Stimulated activated CD4-positive, alpha-beta T cell treated with anti-CD3 and anti-CD28 coated beads, Interleukin-4, amount 100 ng/mL, for 24 hours (primary cell): ENCODE measurements around the gene DSCAML1.

Experiments
- DNase-seq: peaks from one replicate; pipeline ENCODE4 v3.0.0-alpha.2; 2020

DSCAML1 gene

DNA sequence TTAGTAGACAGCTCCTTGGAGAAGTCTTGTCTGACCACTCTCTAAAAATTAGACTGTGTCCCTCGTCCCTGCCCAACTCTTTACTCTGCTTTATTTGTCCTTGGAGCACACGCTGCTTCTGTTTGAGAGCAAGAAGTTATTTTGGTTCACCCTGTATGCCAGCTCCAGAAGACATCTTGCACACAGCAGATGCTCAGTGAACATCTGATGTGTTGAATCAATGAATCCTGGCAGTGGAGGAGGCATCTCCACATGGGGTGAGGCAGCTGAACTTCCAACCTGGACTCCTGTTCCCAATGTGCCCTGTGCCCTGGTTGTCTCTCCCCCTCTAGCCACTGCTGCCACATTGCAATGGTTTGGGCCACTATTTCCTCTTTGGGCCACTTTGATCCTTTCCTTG is 255.8 kb downstream of the DSCAML1 start:
- DNase-seq: no peak

DNA sequence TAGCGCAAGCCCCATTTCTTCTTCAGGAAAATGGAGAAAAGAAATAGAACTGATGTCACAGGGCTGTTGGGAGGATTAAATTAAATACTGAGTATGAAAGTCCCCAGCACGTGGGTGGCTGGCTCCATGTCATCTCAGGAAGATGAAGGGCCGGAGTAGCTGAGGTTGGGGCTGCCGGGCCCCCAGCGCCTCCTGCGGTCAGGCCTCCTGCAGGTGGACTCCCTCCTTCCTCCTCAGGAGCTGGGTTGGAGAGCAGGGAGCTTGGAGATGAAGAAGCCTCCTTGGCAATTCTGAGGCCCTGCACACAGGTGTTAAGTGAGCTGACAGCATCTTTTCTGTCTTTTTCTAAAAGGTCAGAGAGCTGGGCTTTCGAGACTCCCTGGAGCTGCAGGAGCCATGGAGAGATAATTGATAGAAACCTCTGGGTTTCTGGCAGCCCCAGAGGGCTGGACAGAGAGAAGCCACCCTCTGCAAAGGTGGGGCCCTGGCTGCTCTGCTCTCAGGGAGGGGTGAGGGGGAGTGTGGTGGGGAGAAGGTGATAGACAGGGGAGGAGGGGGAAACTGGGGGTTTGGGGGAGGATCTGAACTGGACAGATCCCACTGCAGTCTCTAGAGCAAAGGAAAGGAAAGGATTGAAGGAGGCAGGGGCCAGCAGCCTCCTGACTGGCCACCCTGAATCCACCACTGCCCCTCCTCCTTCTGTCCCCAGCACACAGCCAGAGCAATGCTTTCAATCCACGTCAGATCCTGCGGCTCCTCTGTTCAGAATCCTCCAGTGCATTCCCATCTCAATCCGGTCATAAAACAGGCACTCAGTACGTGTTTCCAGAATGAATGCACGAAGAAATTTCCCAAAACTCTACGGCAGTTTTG is 258.5 kb downstream of the DSCAML1 start:
- no peak for DNase-seq

DNA sequence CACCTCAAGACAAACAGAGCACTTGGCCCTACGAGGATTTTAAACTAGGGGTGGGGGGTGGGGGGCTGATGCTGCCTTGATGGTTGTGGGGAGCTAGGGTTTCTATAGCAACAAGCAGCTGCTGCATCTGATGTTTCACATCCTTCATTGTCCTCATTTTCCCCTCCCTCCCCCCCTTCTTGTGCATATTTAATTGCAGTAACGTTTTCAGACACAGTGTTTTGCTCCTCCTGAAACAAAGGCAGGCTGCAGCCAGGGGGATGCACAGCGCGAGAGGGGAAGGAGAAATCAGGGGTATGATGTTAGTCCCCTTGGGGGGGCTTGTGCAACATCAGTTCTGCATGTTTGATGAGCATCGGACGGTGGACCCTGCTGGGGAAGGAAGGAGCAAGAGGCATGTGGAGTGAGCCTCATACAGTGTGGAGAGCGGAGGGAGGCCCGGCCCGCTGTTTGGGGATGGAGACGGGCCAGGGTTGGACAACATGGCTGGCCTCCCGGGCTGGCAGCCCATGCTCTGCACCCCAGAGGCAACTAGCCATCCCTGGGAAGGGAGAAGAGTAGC is 261.1 kb downstream of the DSCAML1 start:
- no peak for DNase-seq

DNA sequence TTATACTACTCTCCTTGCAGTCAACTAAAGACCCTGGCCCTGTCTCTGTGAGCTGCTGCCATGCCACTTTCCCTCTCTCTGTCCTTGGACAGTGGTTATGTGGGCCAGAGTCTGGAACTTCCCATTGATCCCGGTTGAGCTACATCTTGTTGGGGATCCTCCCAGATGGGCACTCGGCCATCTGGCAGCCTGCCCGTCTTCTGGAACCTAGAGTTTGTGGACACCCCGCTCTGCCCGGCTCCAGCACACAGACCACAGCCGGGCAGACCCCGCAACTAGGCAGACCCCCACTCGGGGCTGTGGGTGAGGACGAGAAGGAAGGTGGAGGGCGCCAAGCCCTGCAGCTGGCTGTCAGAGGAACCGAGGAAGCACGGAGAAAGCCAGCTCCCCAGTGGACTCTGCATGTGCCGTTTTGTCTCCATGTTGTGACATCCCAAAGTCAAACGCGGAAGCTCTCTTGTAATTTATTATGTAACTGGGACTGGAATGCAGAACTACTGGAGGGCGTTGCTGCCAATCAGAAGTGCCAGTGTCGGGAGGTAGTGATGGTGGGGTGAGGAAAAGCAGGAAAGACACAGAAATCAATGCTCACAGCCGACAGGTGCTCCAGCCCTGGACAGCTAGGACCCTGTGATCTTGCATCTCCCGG is 261.7 kb downstream of the DSCAML1 start:
- DNase-seq: no peak

DNA sequence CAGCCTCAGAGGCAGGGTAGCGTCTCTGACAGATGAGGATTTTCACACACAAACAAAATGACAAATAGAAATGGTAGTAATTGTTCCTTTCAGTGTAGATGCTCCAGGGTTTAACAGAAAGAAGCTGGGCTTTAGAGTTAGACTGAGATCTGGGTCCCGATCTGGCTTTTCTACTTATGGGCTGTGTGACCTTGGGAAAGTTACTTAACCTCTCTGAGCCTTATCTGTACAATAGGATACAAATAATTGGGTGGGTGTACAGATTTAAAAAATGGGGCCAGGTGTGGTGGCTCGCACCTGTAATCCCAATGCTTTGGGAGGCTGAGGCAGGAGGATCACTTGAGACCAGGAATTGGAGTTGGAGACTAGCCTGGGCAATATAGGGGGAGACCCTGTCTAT is 264.4 kb downstream of the DSCAML1 start:
- no peak for DNase-seq

DNA sequence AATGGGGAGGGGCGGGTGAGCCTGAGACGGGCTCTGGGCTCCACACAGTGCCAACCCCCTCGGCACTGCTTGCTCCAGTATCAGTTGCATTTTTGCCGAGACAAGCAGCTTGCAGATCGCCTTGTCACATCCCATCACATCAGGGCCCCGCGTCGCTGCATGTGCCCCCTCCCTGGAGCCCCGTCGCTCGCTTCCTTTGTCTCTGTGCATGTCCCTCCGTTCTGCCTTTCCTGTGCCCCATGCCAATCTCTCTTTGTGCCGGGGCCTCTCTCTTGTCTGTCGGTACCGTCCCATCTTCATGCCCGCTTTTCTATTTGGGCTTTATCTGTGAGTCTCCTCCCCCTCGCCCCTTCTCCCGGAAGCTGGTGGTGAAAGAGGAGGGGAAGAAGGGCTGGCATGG is 267.2 kb downstream of the DSCAML1 start:
- no peak for DNase-seq

DNA sequence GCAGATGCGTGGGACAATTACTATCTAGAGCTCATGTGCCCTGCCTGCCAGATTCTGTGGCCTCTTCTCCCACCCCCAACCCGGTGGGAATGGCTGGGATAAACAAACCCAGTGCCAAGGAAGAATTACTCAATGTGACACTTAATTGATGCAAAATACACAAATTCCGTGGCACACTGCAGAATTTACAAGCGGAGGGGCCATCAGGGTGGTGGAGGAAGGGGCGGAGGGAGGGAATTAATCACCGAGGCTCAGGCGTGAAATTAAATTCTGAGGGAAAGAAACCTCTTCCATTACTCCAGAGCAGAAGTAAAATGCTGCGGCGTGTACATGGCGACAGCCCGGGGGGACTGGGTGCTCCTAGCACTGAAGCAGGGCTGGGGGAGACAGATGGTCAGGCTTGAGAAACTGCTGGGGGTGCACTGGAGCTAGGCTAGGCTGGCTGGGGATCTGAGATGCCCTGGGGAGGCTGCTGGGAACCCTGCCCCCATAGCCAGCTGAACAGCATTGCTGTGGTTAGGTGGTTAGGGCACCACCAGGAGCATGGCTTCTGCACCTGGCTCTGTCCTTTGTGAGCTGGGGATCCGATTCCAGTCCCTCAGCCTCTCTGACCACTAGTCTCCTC is 268.8 kb downstream of the DSCAML1 start:
- no peak for DNase-seq

DNA sequence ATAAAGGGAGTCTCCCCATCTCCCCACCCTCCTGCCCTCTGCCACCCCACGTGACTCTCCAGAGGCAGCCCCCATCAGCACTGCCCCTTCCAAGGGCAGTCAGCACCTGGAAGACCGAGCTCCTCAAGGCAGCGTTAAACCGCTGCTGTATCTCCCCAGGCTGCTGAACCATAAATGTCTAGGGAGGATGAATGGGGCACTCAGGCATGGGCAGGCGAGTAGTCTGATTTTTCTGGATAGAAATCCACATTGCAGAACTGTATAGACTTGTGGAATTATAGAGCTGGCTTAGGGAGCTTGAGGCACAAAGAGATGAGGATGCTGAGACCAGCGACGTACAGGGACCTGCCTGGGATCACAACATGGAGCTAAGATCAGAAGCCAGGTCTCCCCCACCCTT is 269.7 kb downstream of the DSCAML1 start:
- no peak for DNase-seq

DNA sequence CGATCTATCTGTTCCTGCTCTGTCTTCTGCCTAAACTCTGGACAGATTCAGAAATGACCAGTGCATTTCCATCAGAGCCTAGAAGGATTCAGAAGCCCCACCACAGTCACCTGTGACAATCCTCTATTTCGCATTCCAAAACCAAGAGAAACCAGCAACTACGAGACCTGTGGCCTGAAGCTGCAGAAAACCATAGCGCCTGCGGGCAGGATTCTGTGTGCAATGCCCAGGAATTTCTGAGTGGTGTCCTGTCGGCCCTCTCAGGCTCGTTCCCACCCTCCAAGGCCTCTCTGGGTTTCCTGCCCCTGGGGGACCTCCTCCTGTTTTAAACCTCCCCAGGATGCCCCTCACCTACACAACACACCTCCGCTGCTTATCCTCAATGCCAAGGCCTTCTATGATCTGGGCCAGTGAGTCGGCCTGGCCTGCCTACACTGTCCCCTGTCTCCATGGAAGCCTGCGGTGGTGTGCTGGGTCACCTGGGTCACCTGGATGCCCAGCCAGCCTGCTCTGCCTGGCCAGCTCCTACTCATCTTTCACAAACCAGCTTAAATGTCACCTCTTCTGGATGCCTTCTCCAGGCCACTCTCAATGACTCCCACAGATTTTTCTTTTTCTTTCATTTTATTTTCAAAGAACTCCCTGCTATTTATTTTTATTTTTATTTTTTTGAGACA is 271.0 kb downstream of the DSCAML1 start:
- DNase-seq: no peak

DNA sequence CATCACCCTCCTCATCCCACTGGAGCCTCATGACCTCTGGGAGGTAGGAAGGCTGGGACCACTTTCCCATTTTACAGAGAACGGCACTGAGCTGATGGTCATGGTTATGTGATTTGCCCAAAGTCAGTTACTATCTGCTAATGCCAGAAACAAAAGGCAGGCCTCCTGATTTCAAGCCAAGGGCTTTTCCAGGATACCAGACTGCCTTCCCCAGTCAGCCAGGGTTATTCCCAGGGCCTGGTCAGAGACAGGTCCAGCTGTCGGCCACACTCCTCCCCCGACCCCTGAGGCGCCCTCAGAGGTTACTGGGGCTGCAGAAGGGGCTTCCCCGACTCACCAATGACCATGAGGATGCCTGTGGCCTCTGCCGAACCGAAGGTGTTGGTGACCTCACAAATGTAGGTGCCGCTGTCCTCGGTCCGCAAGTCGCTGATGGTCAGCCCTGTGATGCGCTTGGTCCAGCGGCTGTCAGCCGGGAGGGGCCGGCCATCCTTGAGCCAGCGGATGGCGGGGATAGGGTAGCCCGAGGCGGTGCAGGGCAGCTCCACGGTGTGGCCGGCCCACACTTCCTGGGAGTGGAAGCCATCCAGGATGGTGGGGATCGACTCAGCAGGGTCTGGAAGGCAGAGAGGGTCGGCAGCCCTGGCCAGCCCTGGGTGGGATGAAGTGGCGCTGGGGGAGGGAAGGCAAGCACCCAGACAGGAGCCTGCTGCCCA is 272.4 kb downstream of the DSCAML1 start:
- no peak for DNase-seq

DNA sequence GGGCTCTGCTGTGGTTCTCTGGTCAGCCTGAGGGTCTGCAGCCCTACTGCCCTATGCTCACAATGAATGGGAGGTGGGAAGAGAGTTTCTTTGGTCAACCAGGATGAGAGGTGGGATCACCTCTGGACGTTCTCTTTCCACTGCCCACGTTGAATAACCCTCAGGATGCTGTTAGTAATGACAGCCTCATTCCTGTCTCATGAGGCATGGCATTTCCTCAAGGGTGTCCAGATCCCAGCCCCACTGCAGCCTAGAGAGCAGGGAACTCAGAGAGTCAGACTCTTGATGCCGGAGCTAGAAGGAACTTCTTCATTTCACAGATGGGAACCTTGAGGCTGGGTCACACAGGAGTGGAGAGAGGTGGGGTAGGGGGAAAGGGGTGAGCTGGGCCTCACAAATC is 273.3 kb downstream of the DSCAML1 start:
- no peak for DNase-seq

DNA sequence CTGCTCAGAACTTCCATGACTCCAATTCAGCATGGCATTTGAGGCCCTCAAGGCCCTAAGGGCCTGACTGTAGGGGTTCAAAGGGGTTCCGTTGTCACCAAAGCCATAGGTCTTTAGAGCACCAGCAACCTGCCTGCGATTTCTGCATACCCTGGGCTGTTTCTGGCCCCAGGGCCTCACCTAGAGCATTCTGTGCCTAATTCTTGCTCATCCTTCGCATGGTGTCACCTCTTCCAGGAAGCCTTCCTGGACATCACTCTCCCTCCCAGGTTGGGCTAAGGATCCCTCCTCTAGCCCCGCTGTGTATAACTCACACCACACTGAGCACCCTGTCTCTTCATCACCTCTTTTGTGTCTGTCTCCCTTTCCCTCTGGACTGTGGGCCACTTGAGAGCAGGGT is 275.0 kb downstream of the DSCAML1 start:
- no peak for DNase-seq

DNA sequence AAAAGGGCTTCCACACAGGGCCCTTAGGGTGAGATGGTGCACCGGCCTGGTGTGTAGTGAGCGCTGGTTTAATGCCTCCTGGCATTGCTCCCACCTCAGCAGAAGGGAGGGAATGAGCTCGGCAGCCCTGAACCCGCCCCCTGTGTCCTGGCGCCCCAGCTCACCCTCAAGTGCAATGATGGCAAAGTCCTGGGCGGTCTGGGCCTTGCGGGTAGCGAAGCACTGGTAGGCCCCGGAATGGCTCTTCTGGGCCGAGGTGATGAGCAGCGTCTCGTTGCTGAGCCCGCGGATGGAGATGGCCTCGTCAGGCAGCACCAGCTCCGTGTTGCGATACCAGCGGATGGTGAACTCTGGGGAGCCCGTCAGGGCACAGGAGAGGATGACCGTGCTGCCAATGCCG is 276.1 kb downstream of the DSCAML1 start:
- no peak for DNase-seq

DNA sequence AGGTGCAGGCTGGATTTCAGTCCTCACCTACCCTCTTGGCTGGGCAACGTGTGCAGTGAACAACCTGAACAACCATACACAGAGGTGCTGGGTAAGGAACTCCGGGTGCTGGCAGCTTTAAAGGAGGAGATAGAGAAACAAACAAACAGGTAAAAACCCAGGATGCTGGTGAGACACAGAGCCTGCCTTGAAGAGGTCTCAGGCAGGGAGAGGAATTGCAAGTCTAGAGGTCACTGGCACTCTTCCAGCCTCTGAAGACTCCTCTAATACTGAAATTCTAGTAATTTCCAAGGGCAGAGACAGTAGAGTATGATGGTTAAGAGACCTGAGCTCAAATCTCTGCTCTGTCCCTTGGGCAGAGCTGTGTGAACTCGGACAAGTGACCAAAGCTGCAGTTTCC is 276.8 kb downstream of the DSCAML1 start:
- no peak for DNase-seq

DNA sequence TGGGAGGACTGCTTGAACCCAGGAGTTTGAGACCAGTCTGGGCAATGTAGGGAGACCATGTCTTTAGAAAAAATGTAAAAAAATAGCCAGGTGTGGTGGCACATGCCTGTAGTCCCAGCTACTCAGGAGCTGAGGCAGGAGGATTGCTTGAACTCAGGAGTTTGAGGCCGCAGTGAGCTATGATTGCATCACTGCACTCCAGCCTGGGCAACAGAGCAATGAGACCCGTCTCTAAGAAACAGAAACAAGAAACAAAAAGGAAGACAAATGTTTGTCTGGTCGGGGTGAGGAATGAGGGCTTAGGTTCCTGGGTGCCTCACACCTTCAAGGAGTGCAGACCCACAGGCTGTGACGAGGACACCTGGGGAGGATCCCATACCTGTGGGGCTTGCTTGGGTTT is 277.4 kb downstream of the DSCAML1 start:
- DNase-seq: no peak

DNA sequence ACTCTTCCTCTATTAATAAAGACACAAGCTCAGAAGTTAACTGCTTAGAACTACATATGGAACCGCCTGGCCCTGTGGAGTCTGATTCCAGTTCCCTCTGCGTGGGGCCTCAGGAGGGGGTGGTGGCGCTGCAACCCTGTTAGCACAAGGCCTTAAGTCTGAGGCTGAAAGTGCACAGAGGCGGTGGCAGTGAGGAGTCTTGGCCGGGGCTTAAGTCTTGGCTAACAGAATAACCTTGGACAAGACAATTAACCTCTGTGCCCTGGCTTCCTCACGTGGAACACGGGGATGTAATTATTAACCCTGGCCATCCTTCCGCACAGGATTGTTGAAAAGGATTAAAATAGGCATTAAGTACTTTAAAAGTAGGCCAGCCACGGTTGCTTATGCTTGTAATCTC is 277.8 kb downstream of the DSCAML1 start:
- DNase-seq: no peak

DNA sequence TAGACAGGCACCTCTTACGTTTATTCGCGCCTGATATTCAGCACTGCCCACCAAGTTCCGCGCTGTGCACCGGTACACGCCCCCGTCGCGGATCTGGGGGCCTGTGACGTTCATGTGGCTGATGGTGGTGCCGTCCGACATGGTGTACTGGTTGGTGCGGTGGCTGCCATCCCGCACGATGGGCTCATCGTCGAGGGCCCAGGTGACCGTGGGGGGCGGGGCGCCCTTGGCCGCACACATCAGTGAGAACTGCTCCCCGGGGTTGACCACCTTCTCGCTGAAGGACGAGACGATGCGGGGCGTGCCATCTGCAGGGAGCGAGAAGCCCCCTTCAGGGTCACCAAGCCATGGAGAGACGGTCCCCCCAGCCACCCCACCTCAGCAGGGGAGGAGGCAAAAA is 278.6 kb downstream of the DSCAML1 start:
- no peak for DNase-seq

DNA sequence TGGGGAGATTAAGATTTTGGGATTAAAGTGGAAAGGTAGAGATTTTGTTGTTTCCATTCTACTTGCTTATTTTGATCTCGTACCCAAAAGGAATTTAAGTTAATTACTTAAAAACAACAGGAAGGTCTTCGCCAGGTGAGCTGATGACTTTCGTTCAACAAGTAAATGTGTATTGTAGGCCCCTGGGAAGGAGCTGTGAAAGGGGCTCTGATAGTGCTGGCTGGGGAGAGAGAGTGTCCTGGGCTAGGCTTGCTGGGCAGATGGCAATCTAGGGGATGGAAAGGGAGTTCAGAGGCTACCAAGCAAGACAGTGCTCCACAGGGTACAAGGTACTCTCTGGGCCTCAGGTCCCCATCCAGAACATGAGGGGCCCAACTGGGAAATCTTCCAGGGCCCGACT is 279.9 kb downstream of the DSCAML1 start:
- DNase-seq: no peak

DNA sequence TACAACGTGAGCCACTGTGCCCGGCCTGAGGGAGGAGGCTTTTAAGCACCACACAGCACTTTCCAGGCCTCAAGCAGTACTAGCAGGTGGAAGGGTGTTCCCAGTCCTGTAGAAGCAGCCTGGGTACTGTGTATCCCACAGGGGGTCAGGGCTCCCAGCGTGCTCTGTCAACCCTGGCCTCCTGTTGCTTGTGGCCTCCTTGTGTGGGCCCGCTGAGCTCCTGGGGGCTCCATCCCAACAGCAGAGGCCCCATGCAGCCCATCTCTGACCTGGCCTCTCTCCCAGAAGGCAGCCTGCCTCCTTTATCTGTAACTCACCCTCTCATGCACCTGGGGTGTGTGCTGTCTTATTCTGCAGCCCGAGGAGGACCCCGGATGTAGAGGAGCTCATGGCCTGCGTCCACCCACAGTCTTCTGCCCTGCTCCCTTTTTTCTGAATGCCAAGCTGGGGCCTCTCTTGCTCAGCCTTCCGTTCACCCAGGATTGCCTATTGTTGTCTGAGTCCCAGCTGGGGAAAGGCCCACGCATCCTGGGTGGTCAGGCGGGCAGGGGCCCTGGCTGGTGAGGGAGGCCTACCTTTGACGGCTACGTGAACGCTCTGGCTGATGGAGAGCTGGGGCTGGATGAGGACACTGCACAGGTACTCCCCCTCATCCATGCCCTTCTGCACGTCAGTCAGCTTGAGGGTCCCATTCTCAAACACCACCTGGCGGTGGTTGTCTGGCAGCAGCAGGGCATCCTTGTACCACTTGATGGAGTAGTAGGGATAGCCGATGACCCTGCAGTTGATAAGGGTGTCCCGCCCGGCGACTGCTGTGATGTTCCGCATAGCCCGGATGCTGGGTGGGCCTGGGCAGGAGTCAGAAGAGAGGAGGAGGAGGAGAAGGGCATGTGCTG is 280.9 kb downstream of the DSCAML1 start:
- DNase-seq: no peak

DNA sequence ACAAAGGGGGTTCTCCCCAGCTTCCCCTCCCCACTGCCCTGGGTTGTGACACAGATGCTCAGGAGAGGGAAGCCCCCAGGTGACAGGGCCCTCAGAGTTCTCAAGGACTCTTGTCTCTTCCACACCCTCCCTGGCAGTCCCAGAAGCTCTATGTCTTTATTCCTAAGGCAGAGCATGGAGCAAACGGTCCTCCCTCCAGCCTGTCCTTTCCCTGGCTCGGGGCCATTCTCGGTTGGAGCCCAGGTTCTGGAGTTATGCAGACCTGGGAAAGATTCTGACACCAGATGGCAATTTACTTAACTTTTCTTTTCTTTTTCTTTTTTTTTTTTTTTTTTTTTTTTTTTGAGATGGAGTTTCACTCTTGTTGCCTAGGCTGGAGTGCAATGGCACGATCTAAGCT is 282.8 kb downstream of the DSCAML1 start:
- DNase-seq: no peak

DNA sequence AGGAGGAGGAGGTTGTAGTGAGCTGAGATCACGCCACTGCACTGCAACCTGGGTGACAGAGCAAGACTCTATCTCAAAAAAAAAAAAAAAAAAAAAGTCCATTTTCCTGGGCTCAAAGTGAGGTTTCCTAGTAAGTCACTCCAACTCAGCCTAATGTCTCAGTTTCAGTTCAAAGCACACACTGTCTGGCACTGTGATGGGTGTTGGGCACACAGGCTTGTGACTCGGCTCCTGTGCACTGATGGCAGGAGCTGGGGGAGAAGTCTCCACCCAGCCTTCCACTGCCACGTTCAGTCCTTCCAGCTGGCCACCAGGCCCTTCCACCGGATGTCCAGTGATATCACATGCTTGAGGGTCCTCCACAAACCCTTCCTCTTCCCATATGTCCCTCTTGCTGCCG is 283.4 kb downstream of the DSCAML1 start:
- no peak for DNase-seq
